GM12891 (cell line): Measurements from ENCODE around the gene UBXN2A.
A peak's percentile ranks its signal among the peaks of the same experiment; 100 is the strongest.
"Not testable (repeated sequence)": the region's sequence is repeated elsewhere in the genome, so short reads cannot be mapped to it uniquely, and the experiment has no call there.

Experiments used
- DNase-seq: peaks from one replicate; pipeline ENCODE4 v3.0.0; 2011; ENCODE audit warnings: low spot score; ENCODE audit not compliant: insufficient read length
- FAIRE-seq: peaks from 2 replicates; lab custom pipeline; 2011; peaks lifted over from hg19 to GRCh38; lab: Jason Lieb, UNC
- PAX5 ChIP-seq: IDR thresholded peaks from 2 replicates; pipeline ENCODE4 v1.6.1; 2011; ENCODE audit warnings: low read length, moderate library complexity, mild to moderate bottlenecking; ENCODE audit not compliant: insufficient read depth, severe bottlenecking
- POLR2A ChIP-seq: IDR thresholded peaks from 2 replicates; pipeline ENCODE4 v1.6.1; 2011; ENCODE audit warnings: low read depth, low read length, control low read depth
- POLR2AphosphoS5 ChIP-seq: IDR thresholded peaks from 2 replicates; pipeline ENCODE4 v1.6.1; 2011; ENCODE audit warnings: low read depth, low read length, control low read depth
- POU2F2 ChIP-seq: IDR thresholded peaks from 2 replicates; pipeline ENCODE4 v1.6.1; 2011; ENCODE audit warnings: low read depth, mild to moderate bottlenecking, control low read depth, low read length, moderate library complexity
- SPI1 ChIP-seq: IDR thresholded peaks from 2 replicates; pipeline ENCODE4 v1.6.1; 2011; ENCODE audit warnings: low read depth, low read length, control low read depth
- TAF1 ChIP-seq: IDR thresholded peaks from 2 replicates; pipeline ENCODE4 v1.6.1; 2011; ENCODE audit warnings: low read depth, low read length, control low read depth

Gene UBXN2A

GRCh38 chr2:24021122-24021998, 81.1 kb downstream of the UBXN2A start:
- no peak for TF ChIP-seq TAF1
- TF ChIP-seq SPI1 = no peak
- no peak for TF ChIP-seq PAX5
- TF ChIP-seq POLR2A = no peak
- no peak for TF ChIP-seq POU2F2
- no peak for TF ChIP-seq POLR2AphosphoS5
- DNase-seq (peak; percentile 62), FAIRE-seq (no peak)

GRCh38 chr2:24022324-24022974, 82.2 kb downstream of the UBXN2A start:
- no peak for TF ChIP-seq TAF1
- no peak for TF ChIP-seq PAX5
- TF ChIP-seq POU2F2 = no peak
- TF ChIP-seq POLR2AphosphoS5 = no peak
- TF ChIP-seq SPI1 = no peak
- TF ChIP-seq POLR2A = no peak
- no peak for FAIRE-seq
- DNase-seq = no peak

- DNase-seq = no peak
- FAIRE-seq = no peak
- TF ChIP-seq POLR2AphosphoS5 (no peak), SPI1 (no peak), TAF1 (no peak), POU2F2 (no peak), PAX5 (no peak), POLR2A (no peak)
Measured at GRCh38 chr2:24022975-24023575, 82.8 kb downstream of the UBXN2A start.

GRCh38 chr2:24024018-24024417, 83.8 kb downstream of the UBXN2A start:
- FAIRE-seq = no peak
- DNase-seq = no peak
- TF ChIP-seq SPI1 = no peak
- no peak for TF ChIP-seq POLR2AphosphoS5
- TF ChIP-seq POLR2A = no peak
- no peak for TF ChIP-seq TAF1
- TF ChIP-seq PAX5 = no peak
- no peak for TF ChIP-seq POU2F2

- no peak for FAIRE-seq
- DNase-seq = no peak
- no peak for TF ChIP-seq PAX5
- no peak for TF ChIP-seq SPI1
- no peak for TF ChIP-seq POU2F2
- no peak for TF ChIP-seq POLR2A
- no peak for TF ChIP-seq TAF1
- no peak for TF ChIP-seq POLR2AphosphoS5
Measured at GRCh38 chr2:24024996-24025663, 84.9 kb downstream of the UBXN2A start.

- TF ChIP-seq POU2F2 (no peak), TAF1 (no peak), PAX5 (no peak), SPI1 (no peak), POLR2A (no peak), POLR2AphosphoS5 (no peak)
- DNase-seq (no peak), FAIRE-seq (no peak)
Measured at GRCh38 chr2:24026233-24026632, 86.0 kb downstream of the UBXN2A start.

- DNase-seq = no peak
- TF ChIP-seq PAX5 = no peak
- no peak for TF ChIP-seq SPI1
- no peak for FAIRE-seq
Measured at GRCh38 chr2:24038786-24039499, 98.7 kb downstream of the UBXN2A start.

- FAIRE-seq = no peak
- no peak for TF ChIP-seq POLR2A
- no peak for TF ChIP-seq POLR2AphosphoS5
- TF ChIP-seq POU2F2 = no peak
- no peak for TF ChIP-seq SPI1
- no peak for TF ChIP-seq TAF1
- TF ChIP-seq PAX5 = no peak
- DNase-seq = no peak
Measured at GRCh38 chr2:24040511-24040910, 100.2 kb downstream of the UBXN2A start.

GRCh38 chr2:24043133-24043532, 102.9 kb downstream of the UBXN2A start:
- not testable (repeated sequence) for DNase-seq, FAIRE-seq
